Caco-2 (cell line): ENCODE measurements around the gene SLC1A2. TPM values are rescaled to one million over a fixed set of nuclear protein-coding genes. Genes with fewer than 3 reads are reported as not detected.

Experiments
- BruUV-seq: library from RNA; stranded (reverse); fragments of 400-500 nt; replicated peaks from 2 replicates; lab custom pipeline; 2021; lab: Mats Ljungman, UMichigan
- CTCF ChIA-PET: fragments of 300-600 bp; sonication (Branson Sonifier 250); formaldehyde crosslinking; loops from one replicate; lab custom pipeline; 2022; ENCODE audit warnings: antibody characterized with exemption; lab: Charles Lee
- POLR2A ChIA-PET: fragments of 300-600 bp; sonication (Branson Sonifier 250); formaldehyde crosslinking; loops from one replicate; lab custom pipeline; 2022; ENCODE audit warnings: antibody characterized with exemption; lab: Charles Lee
- DNase-seq, 2 experiments: peaks; one replicate each; pipeline versions ENCODE4 v3.0.0 to v3.0.0-alpha.2; 2020 to 2022
- H3K27me3 ChIP-seq: replicated peaks from 2 replicates; pipeline ENCODE4 v1.6.0; 2011; ENCODE audit warnings: low read length; ENCODE audit not compliant: control insufficient read depth, insufficient read depth
- H3K36me3 ChIP-seq: 2 replicates; pipeline ENCODE4 v1.5.1; 2011; ENCODE audit warnings: low read length; ENCODE audit not compliant: control insufficient read depth, insufficient read depth
- H3K4me1 ChIP-seq: fragments of 250-450 bp; sonication (Bioruptor Pico); 2 replicates; pipeline ENCODE4 v1.5.1; 2020; ENCODE audit warnings: mild to moderate bottlenecking
- H3K4me3 ChIP-seq: 2 replicates; pipeline ENCODE4 v1.5.1; 2011; ENCODE audit warnings: low read depth, mild to moderate bottlenecking, control low read depth, low read length
- H3K9me3 ChIP-seq: fragments of 250-450 bp; sonication (Bioruptor Pico); 2 replicates; pipeline ENCODE4 v1.5.1; 2020; ENCODE audit warnings: mild to moderate bottlenecking, moderate library complexity
- H3K27ac Mint-ChIP-seq: one replicate; pipeline ENCODE4 v1.8.0; 2022; ENCODE audit warnings: mixed read lengths; ENCODE audit not compliant: unreplicated experiment
- H3K27me3 Mint-ChIP-seq: one replicate; pipeline ENCODE4 v1.8.0; 2022; ENCODE audit warnings: mixed read lengths; ENCODE audit not compliant: insufficient read depth, unreplicated experiment
- H3K36me3 Mint-ChIP-seq: one replicate; pipeline ENCODE4 v1.8.0; 2022; ENCODE audit warnings: mild to moderate bottlenecking, mixed read lengths; ENCODE audit not compliant: insufficient read depth, unreplicated experiment
- H3K4me1 Mint-ChIP-seq: one replicate; pipeline ENCODE4 v1.8.0; 2022; ENCODE audit warnings: low read depth, mixed read lengths; ENCODE audit not compliant: unreplicated experiment
- H3K4me3 Mint-ChIP-seq: one replicate; pipeline ENCODE4 v1.8.0; 2022; ENCODE audit warnings: mild to moderate bottlenecking, moderate library complexity, mixed read lengths; ENCODE audit not compliant: unreplicated experiment
- H3K9me3 Mint-ChIP-seq: one replicate; pipeline ENCODE4 v1.8.0; 2022; ENCODE audit warnings: mixed read lengths; ENCODE audit not compliant: unreplicated experiment
- CTCF ChIP-seq, 2 experiments: fragments of 200-600 bp in 1 of 2; IDR thresholded peaks; 1 replicate in 1 of 2; 2 replicates in 1 of 2; pipeline versions ENCODE4 v1.5.1 to v1.8.0; 2011 to 2022; ENCODE audit warnings: antibody characterized with exemption in 1 of 2, control low read depth in 1 of 2, inconsistent platforms in 1 of 2, low read depth in 1 of 2, low read length in 1 of 2, mild to moderate bottlenecking in 1 of 2, moderate library complexity in 1 of 2; ENCODE audit not compliant: insufficient read depth in 1 of 2, severe bottlenecking in 1 of 2, unreplicated experiment in 1 of 2
- intact Hi-C: fragments of 100-400 bp; cut with micrococcal nuclease; formaldehyde crosslinking; loops from one replicate; pipeline ENCODE4 v1.10.0; 2022; ENCODE audit not compliant: unreplicated experiment
- total RNA-seq: library from RNA; stranded (reverse); gene quantifications from 2 replicates; pipeline ENCODE4 v1.2.3, GENCODE V29; 2022

Gene SLC1A2
- total RNA-seq, 1 experiment from 2014 or later = 2.0 TPM

GRCh38 chr11:35349897-35350296, 69.5 kb downstream of the SLC1A2 start:
- H3K27ac Mint-ChIP-seq = no peak overlapping the region
- Histone ChIP-seq H3K36me3 (no peaks in the 10 kb centered on the region), H3K9me3 (no peaks in the 10 kb centered on the region), H3K4me3 (no peak overlapping the region), H3K27me3 (no peaks in the 10 kb centered on the region), H3K4me1 (peaks cover 7% of the 10 kb centered on the region)
- H3K4me1 Mint-ChIP-seq = peaks cover 9% of the 10 kb centered on the region
- H3K9me3 Mint-ChIP-seq = no peaks in the 10 kb centered on the region
- no peak overlapping the region for H3K4me3 Mint-ChIP-seq
- intact Hi-C loops = no loop called here
- H3K27me3 Mint-ChIP-seq = no peaks in the 10 kb centered on the region
- DNase-seq = no peak
- no peaks in the 10 kb centered on the region for H3K36me3 Mint-ChIP-seq
- ChIA-PET CTCF (no interaction called here), POLR2A (no interaction called here)
- no peak for TF ChIP-seq CTCF (IDR thresholded peaks at IDR 0.05; ENCODE audit: insufficient read depth in 1 of 2, low read depth in 1 of 2, low read length in 1 of 2, severe bottlenecking in 1 of 2, unreplicated experiment in 1 of 2)
- no TSS peak for BruUV-seq

GRCh38 chr11:35348898-35349687, 70.3 kb downstream of the SLC1A2 start:
- Histone ChIP-seq H3K27me3 (no peaks in the 10 kb centered on the region), H3K9me3 (no peaks in the 10 kb centered on the region), H3K4me1 (peaks cover 7% of the 10 kb centered on the region), H3K36me3 (no peaks in the 10 kb centered on the region), H3K4me3 (no peak overlapping the region)
- DNase-seq = no peak
- peaks cover 9% of the 10 kb centered on the region for H3K4me1 Mint-ChIP-seq
- ChIA-PET CTCF (no interaction called here), POLR2A (no interaction called here)
- TF ChIP-seq CTCF (IDR thresholded peaks at IDR 0.05; ENCODE audit: insufficient read depth in 1 of 2, low read depth in 1 of 2, low read length in 1 of 2, severe bottlenecking in 1 of 2, unreplicated experiment in 1 of 2) = no peak
- no peaks in the 10 kb centered on the region for H3K9me3 Mint-ChIP-seq
- H3K4me3 Mint-ChIP-seq = no peak overlapping the region
- no peaks in the 10 kb centered on the region for H3K36me3 Mint-ChIP-seq
- no peaks in the 10 kb centered on the region for H3K27me3 Mint-ChIP-seq
- no peak overlapping the region for H3K27ac Mint-ChIP-seq
- intact Hi-C loops = no loop called here
- BruUV-seq = no TSS peak

GRCh38 chr11:35347921-35348331, 71.4 kb downstream of the SLC1A2 start:
- no peak overlapping the region for H3K27ac Mint-ChIP-seq
- DNase-seq = no peak
- H3K4me3 Mint-ChIP-seq = no peak overlapping the region
- peaks cover 9% of the 10 kb centered on the region for H3K4me1 Mint-ChIP-seq
- H3K36me3 ChIP-seq = no peaks in the 10 kb centered on the region
- no TSS peak for BruUV-seq
- no peaks in the 10 kb centered on the region for H3K9me3 ChIP-seq
- no peaks in the 10 kb centered on the region for H3K27me3 Mint-ChIP-seq
- H3K4me1 ChIP-seq = peaks cover 7% of the 10 kb centered on the region
- no peak overlapping the region for H3K4me3 ChIP-seq
- CTCF ChIA-PET = no interaction called here
- intact Hi-C loops = no loop called here
- H3K27me3 ChIP-seq = no peaks in the 10 kb centered on the region
- POLR2A ChIA-PET = no interaction called here
- H3K9me3 Mint-ChIP-seq = no peaks in the 10 kb centered on the region
- no peaks in the 10 kb centered on the region for H3K36me3 Mint-ChIP-seq
- no peak for TF ChIP-seq CTCF (IDR thresholded peaks at IDR 0.05; ENCODE audit: insufficient read depth in 1 of 2, low read depth in 1 of 2, low read length in 1 of 2, severe bottlenecking in 1 of 2, unreplicated experiment in 1 of 2)
